Dermis microvascular lymphatic vessel endothelial cell (primary cell): ENCODE measurements around the gene NR2E1. TPM values are rescaled to one million over a fixed set of nuclear protein-coding genes. Genes with fewer than 3 reads are reported as not detected.
A peak's percentile ranks its signal among the peaks of the same experiment; 100 is the strongest.

Experiments used
- DNase-seq, 2 donors: peaks; one replicate each; pipeline versions ENCODE4 v3.0.0 to v3.0.0-alpha.2; 2010; ENCODE audit warnings: low read depth in 2 of 2
- total RNA-seq: library from RNA; depleted of rRNA; stranded (reverse); fragments of >200 nt; gene quantifications from 2 replicates; pipeline ENCODE4 v1.2.1, GENCODE V29; 2014

NR2E1 gene
- total RNA-seq, 1 donor from 2014 or later: not detected

- no peak for DNase-seq
These were observed 9.5 kb upstream of the NR2E1 start for GRCh38 chr6:108156180-108156937.

GRCh38 chr6:108156938-108157233 is 8.9 kb upstream of the NR2E1 start:
- DNase-seq: no peak

- DNase-seq: no peak
These were observed 8.4 kb upstream of the NR2E1 start for GRCh38 chr6:108157234-108157980.

GRCh38 chr6:108157981-108158525 is 7.8 kb upstream of the NR2E1 start:
- DNase-seq: no peak

- no peak for DNase-seq
These were observed 5.8 kb upstream of the NR2E1 start for GRCh38 chr6:108159981-108160380.

- DNase-seq: no peak
These were observed 4.0 kb upstream of the NR2E1 start for GRCh38 chr6:108161724-108162282.

- no peak for DNase-seq
These were observed 2.6 kb upstream of the NR2E1 start for GRCh38 chr6:108163267-108163643.

- no peak for DNase-seq
These were observed 1.9 kb upstream of the NR2E1 start for GRCh38 chr6:108163644-108164542.

- no peak for DNase-seq
These were observed 1.3 kb upstream of the NR2E1 start for GRCh38 chr6:108164543-108164814.

GRCh38 chr6:108164815-108165706 is 761 bp upstream of the NR2E1 start:
- no peak for DNase-seq

- no peak for DNase-seq
These were observed 1.0 kb downstream of the NR2E1 start for GRCh38 chr6:108166664-108167448.

GRCh38 chr6:108167449-108168089 is 1.7 kb downstream of the NR2E1 start:
- no peak for DNase-seq

- DNase-seq: no peak
These were observed 2.3 kb downstream of the NR2E1 start for GRCh38 chr6:108168090-108168463.

GRCh38 chr6:108168501-108169463 is 3.0 kb downstream of the NR2E1 start:
- peak in 1 of 2 donors; percentile 41 for DNase-seq

- no peak for DNase-seq
These were observed 3.9 kb downstream of the NR2E1 start for GRCh38 chr6:108169464-108170331.

- DNase-seq: no peak
These were observed 4.8 kb downstream of the NR2E1 start for GRCh38 chr6:108170332-108171290.
